IMR-90 (cell line): Measurements from ENCODE around the gene PSME2. TPM values are rescaled to one million over a fixed set of nuclear protein-coding genes. Genes with fewer than 3 reads are reported as not detected.

Source experiments
- ATAC-seq: fragments of 200-7000 bp; cut with Tn5 transposase; 2 replicates; pipeline ENCODE4 v1.9.1; 2020; ENCODE audit warnings: low read depth, mild to moderate bottlenecking, moderate library complexity
- BruUV-seq: library from RNA; stranded (reverse); fragments of 400-500 nt; replicated peaks from 2 replicates; lab custom pipeline; 2021; lab: Mats Ljungman, UMichigan
- CTCF ChIA-PET: fragments of 300-600 bp; formaldehyde crosslinking; extraction: SDS; loops from one replicate; lab custom pipeline; 2021; ENCODE audit warnings: antibody characterized with exemption; lab: Yijun Ruan, JAX
- POLR2A ChIA-PET: fragments of 300-600 bp; sonication (Branson Sonifier 250); formaldehyde crosslinking; loops from one replicate; lab custom pipeline; 2022; ENCODE audit warnings: antibody characterized with exemption; ENCODE audit not compliant: unreplicated experiment; lab: Charles Lee
- DNase-seq: peaks from one replicate; pipeline ENCODE4 v3.0.0; 2013
- H2AFZ ChIP-seq: replicated peaks from 2 replicates; pipeline ENCODE3; 2013; ENCODE audit warnings: low read length, mild to moderate bottlenecking; ENCODE audit not compliant: poor library complexity
- H2AK5ac ChIP-seq: 2 replicates; pipeline ENCODE4 v1.6.1; 2013; ENCODE audit warnings: low read depth, low read length, inconsistent platforms
- H2AK9ac ChIP-seq: replicated peaks from 2 replicates; pipeline ENCODE3; 2013; ENCODE audit warnings: mild to moderate bottlenecking, low read depth, low read length, moderate library complexity; ENCODE audit not compliant: poor library complexity
- H2BK120ac ChIP-seq: 2 replicates; pipeline ENCODE4 v1.6.1; 2013; ENCODE audit warnings: low read depth, low read length, inconsistent platforms
- H2BK15ac ChIP-seq: 3 replicates; pipeline ENCODE4 v1.6.1; 2013; ENCODE audit warnings: low read depth, low read length, inconsistent platforms
- H2BK20ac ChIP-seq: 2 replicates; pipeline ENCODE4 v1.6.1; 2013; ENCODE audit warnings: low read depth, mild to moderate bottlenecking, inconsistent platforms, low read length, moderate library complexity
- H2BK5ac ChIP-seq: 2 replicates; pipeline ENCODE4 v1.6.1; 2013; ENCODE audit warnings: mild to moderate bottlenecking, low read depth, low read length, inconsistent platforms; ENCODE audit not compliant: poor library complexity, severe bottlenecking
- H3K14ac ChIP-seq: replicated peaks from 2 replicates; pipeline ENCODE4 v1.6.1; 2013; ENCODE audit warnings: low read depth, low read length, inconsistent platforms
- H3K18ac ChIP-seq: 2 replicates; pipeline ENCODE4 v1.6.1; 2013; ENCODE audit warnings: low read depth, low read length, control low read depth
- H3K23ac ChIP-seq: 2 replicates; pipeline ENCODE4 v1.6.1; 2013; ENCODE audit warnings: low read depth, low read length, inconsistent platforms
- H3K27ac ChIP-seq: 2 replicates; pipeline ENCODE4 v1.5.1; 2013; ENCODE audit warnings: mild to moderate bottlenecking, control low read depth, low read length; ENCODE audit not compliant: insufficient read depth
- H3K27me3 ChIP-seq: 2 replicates; pipeline ENCODE4 v1.6.1; 2013; ENCODE audit warnings: low read length; ENCODE audit not compliant: control insufficient read depth, insufficient read depth
- H3K36me3 ChIP-seq: 2 replicates; pipeline ENCODE4 v1.6.1; 2013; ENCODE audit warnings: low read length, mixed read lengths; ENCODE audit not compliant: control insufficient read depth, insufficient read depth
- H3K4ac ChIP-seq: 2 replicates; pipeline ENCODE4 v1.6.1; 2013; ENCODE audit warnings: low read depth, low read length, inconsistent platforms
- H3K4me1 ChIP-seq: 2 replicates; pipeline ENCODE4 v1.6.1; 2013; ENCODE audit warnings: low read length, mixed read lengths; ENCODE audit not compliant: control insufficient read depth, insufficient read depth
- H3K4me2 ChIP-seq: 2 replicates; pipeline ENCODE4 v1.6.1; 2013; ENCODE audit warnings: low read depth, mild to moderate bottlenecking, control low read depth, low read length, moderate library complexity
- H3K4me3 ChIP-seq: 2 replicates; pipeline ENCODE4 v1.5.1; 2013; ENCODE audit warnings: low read depth, mild to moderate bottlenecking, control low read depth, low read length, moderate library complexity; ENCODE audit not compliant: insufficient read depth
- H3K56ac ChIP-seq: 2 replicates; pipeline ENCODE4 v1.6.1; 2013; ENCODE audit warnings: low read length, inconsistent platforms; ENCODE audit not compliant: insufficient read depth; ENCODE audit errors: extremely low read depth
- H3K79me1 ChIP-seq, 2 experiments: 2 replicates each; pipeline ENCODE4 v1.6.1; 2013; ENCODE audit warnings: low read length in 2 of 2, inconsistent platforms in 1 of 2, low read depth in 1 of 2
- H3K9ac ChIP-seq: 2 replicates; pipeline ENCODE4 v1.6.1; 2013; ENCODE audit warnings: low read depth, low read length, control low read depth
- H3K9me1 ChIP-seq: 2 replicates; pipeline ENCODE4 v1.6.1; 2013; ENCODE audit warnings: low read length, inconsistent platforms; ENCODE audit not compliant: insufficient read depth
- H3K9me3 ChIP-seq: 2 replicates; pipeline ENCODE4 v1.6.1; 2013; ENCODE audit warnings: low read length; ENCODE audit not compliant: control insufficient read depth, insufficient read depth
- H4K20me1 ChIP-seq: 2 replicates; pipeline ENCODE4 v1.6.1; 2013; ENCODE audit warnings: low read length, inconsistent platforms; ENCODE audit not compliant: insufficient read depth
- H4K5ac ChIP-seq: 2 replicates; pipeline ENCODE4 v1.6.1; 2013; ENCODE audit warnings: mild to moderate bottlenecking, low read depth, low read length, control low read depth
- H4K8ac ChIP-seq, 2 experiments: 2 replicates each; pipeline ENCODE4 v1.6.1; 2013; ENCODE audit warnings: low read depth in 2 of 2, low read length in 2 of 2, control low read depth in 1 of 2, inconsistent platforms in 1 of 2
- H4K91ac ChIP-seq: 2 replicates; pipeline ENCODE4 v1.6.1; 2013; ENCODE audit warnings: low read depth, low read length, inconsistent platforms; ENCODE audit not compliant: insufficient read depth
- CEBPB ChIP-seq: IDR thresholded peaks from 2 replicates; pipeline ENCODE4 v1.6.1; 2012; ENCODE audit warnings: low read depth, low read length, improper control_type of control experiment
- FOS ChIP-seq: fragments of 150-350 bp; IDR thresholded peaks from 2 replicates; pipeline ENCODE4 v1.6.1; 2016; ENCODE audit warnings: low read depth, low read length
- MAFK ChIP-seq: IDR thresholded peaks from 2 replicates; pipeline ENCODE4 v1.6.1; 2012; ENCODE audit warnings: low read depth, low read length, improper control_type of control experiment
- MXI1 ChIP-seq: IDR thresholded peaks from 2 replicates; pipeline ENCODE4 v1.6.1; 2012; ENCODE audit warnings: low read depth, mild to moderate bottlenecking, low read length, moderate library complexity, borderline replicate concordance
- RCOR1 ChIP-seq: IDR thresholded peaks from 2 replicates; pipeline ENCODE4 v1.6.1; 2012; ENCODE audit warnings: mild to moderate bottlenecking, low read length, improper control_type of control experiment; ENCODE audit not compliant: insufficient replicate concordance
- RFX5 ChIP-seq: IDR thresholded peaks from 2 replicates; pipeline ENCODE4 v1.8.0; 2012; ENCODE audit warnings: low read depth, mild to moderate bottlenecking, low read length, moderate library complexity
- WGBS, 2 experiments: methylation state at CpG; one replicate each; pipeline versions ENCODE4 v1.1.5 to v1.1.7; 2013; ENCODE audit warnings: missing lambda C conversion rate in 2 of 2; ENCODE audit not compliant: insufficient read length in 1 of 2; ENCODE audit errors: extremely low coverage in 2 of 2; 5-methylcytosine and 5-hydroxymethylcytosine counted together
- dilution Hi-C: fragments of 300-500 bp; cut with HindIII; formaldehyde crosslinking; loops from one replicate; pipeline ENCODE4 v1.14.3; 2018; ENCODE audit warnings: low sequenced_read_pairs; ENCODE audit not compliant: unreplicated experiment
- in situ Hi-C: fragments of 300-500 bp; cut with MboI; formaldehyde crosslinking; loops from 3 replicates; pipeline ENCODE4 v1.14.3; 2019; ENCODE audit warnings: low sequenced_read_pairs, inconsistent platforms, mixed read lengths
- intact Hi-C: fragments of 100-400 bp; cut with micrococcal nuclease; formaldehyde crosslinking; loops from 2 replicates; pipeline ENCODE4 v1.10.0; 2022
- polyA plus RNA-seq, 3 experiments: library from polyadenylated mRNA; depleted of rRNA; stranded (reverse); fragments of >200 nt; gene quantifications; 2 replicates each; pipeline ENCODE4 v1.2.3, GENCODE V29; 2012; ENCODE audit warnings: low replicate concordance in 1 of 3
- total RNA-seq: library from RNA; depleted of rRNA; stranded (reverse); fragments of >200 nt; gene quantifications from 2 replicates; pipeline ENCODE4 v1.2.3, GENCODE V29; 2012

PSME2 gene
- total and polyA plus RNA-seq, 2 of the 4 experiments (the other 2 are of a cell fraction), result 104 to 141 TPM

GRCh38 chr14:24131549-24131966, 14.9 kb downstream of the PSME2 start:
- H3K4me2 ChIP-seq, result no peak overlapping the region
- H4K91ac ChIP-seq, result no peak overlapping the region
- no peaks in the 10 kb centered on the region for H3K9me3 ChIP-seq
- ChIA-PET POLR2A (no interaction called here), CTCF (no interaction called here)
- no TSS peak for BruUV-seq
- H4K5ac ChIP-seq, result no peak overlapping the region
- in situ Hi-C loops (loop anchor here (10.0 to 25.0 kb wide), 3 partner anchors 303 to 1044 kb away; partner anchors contain the start of genes ACIN1, BCL2L2, C14orf119 and PABPN1), intact Hi-C loops (no loop called here), dilution Hi-C loops (no loop called here)
- no peaks in the 10 kb centered on the region for H4K20me1 ChIP-seq
- H3K4ac ChIP-seq, result no peak overlapping the region
- peaks cover 3% of the 10 kb centered on the region; the same call in 1 of the 2 replicates for H3K4me1 ChIP-seq
- no peak overlapping the region for H3K27ac ChIP-seq
- H2AFZ ChIP-seq, result no peak overlapping the region
- H3K9me1 ChIP-seq, result 0 out of 2 replicates have a peak, but pooled peaks cover under 1% of the 10 kb centered on the region
- H2AK5ac ChIP-seq, result no peak overlapping the region
- no peak overlapping the region for H4K8ac ChIP-seq
- no peak overlapping the region for H3K23ac ChIP-seq
- H2BK5ac ChIP-seq, result no peak overlapping the region
- no peak overlapping the region for H3K9ac ChIP-seq
- H2BK120ac ChIP-seq, result no peak overlapping the region
- WGBS, 2 experiments, result 70% methylated on average over 7 of the region's 15 CpGs; no CpG with 5 or more reads in 1 of the 2 experiments
- no peak overlapping the region for H3K18ac ChIP-seq
- H2AK9ac ChIP-seq, result no peak overlapping the region
- H3K79me1 ChIP-seq, result peaks cover 2 to 4% of the 10 kb centered on the region in 2 experiments; a peak in 3 of 4 replicates
- TF ChIP-seq MAFK (no peak), FOS (no peak), CEBPB (no peak), RFX5 (no peak), MXI1 (no peak), RCOR1 (no peak)
- H3K4me3 ChIP-seq, result no peak overlapping the region
- ATAC-seq (no peak), DNase-seq (no peak)
- H3K27me3 ChIP-seq, result no peaks in the 10 kb centered on the region
- no peak overlapping the region for H2BK15ac ChIP-seq
- H3K36me3 ChIP-seq, result no peaks in the 10 kb centered on the region
- no peak overlapping the region for H3K14ac ChIP-seq
- no peak overlapping the region for H3K56ac ChIP-seq
- H2BK20ac ChIP-seq, result no peak overlapping the region
